OCI-LY7 (cell line): ENCODE data around the gene XG. TPM values are rescaled to one million over a fixed set of nuclear protein-coding genes. Genes with fewer than 3 reads are reported as not detected.
"Not testable (repeated sequence)": the region's sequence is repeated elsewhere in the genome, so short reads cannot be mapped to it uniquely, and the experiment has no call there.

ENCODE experiments used
- BruUV-seq: library from RNA; stranded (reverse); fragments of 400-500 nt; replicated peaks from 2 replicates; lab custom pipeline; 2021; lab: Mats Ljungman, UMichigan
- CTCF ChIA-PET: fragments of 300-600 bp; sonication (Branson Sonifier 250); formaldehyde crosslinking; loops from one replicate; lab custom pipeline; 2022; ENCODE audit warnings: antibody characterized with exemption; ENCODE audit not compliant: unreplicated experiment; lab: Charles Lee
- POLR2A ChIA-PET: fragments of 300-600 bp; sonication (Branson Sonifier 250); formaldehyde crosslinking; loops from one replicate; lab custom pipeline; 2022; ENCODE audit warnings: antibody characterized with exemption; lab: Charles Lee
- DNase-seq: peaks from one replicate; pipeline ENCODE4 v3.0.0-alpha.2; 2015; ENCODE audit warnings: low spot score
- H2AFZ ChIP-seq: fragments of 200-600 bp; sonication (generic), shearing (Covaris generic); 2 replicates; pipeline ENCODE4 v1.6.1; 2014; ENCODE audit warnings: mild to moderate bottlenecking, antibody characterized with exemption, low read length, moderate library complexity
- H3K27ac ChIP-seq: fragments of 200-600 bp; sonication (generic); 2 replicates; pipeline ENCODE4 v1.5.1; 2014; ENCODE audit warnings: mixed run types, low read depth, mild to moderate bottlenecking, moderate library complexity, low read length, inconsistent platforms; ENCODE audit not compliant: poor library complexity, severe bottlenecking
- H3K36me3 ChIP-seq: fragments of 200-600 bp; sonication (generic); 2 replicates; pipeline ENCODE4 v1.6.1; 2014; ENCODE audit warnings: mild to moderate bottlenecking, antibody characterized with exemption, low read length, moderate library complexity, mixed read lengths; ENCODE audit not compliant: insufficient read depth
- H3K4me1 ChIP-seq: fragments of 200-600 bp; sonication (generic); 2 replicates; pipeline ENCODE4 v1.5.1; 2014; ENCODE audit warnings: mild to moderate bottlenecking, low read length; ENCODE audit not compliant: insufficient read depth, poor library complexity, severe bottlenecking
- H3K4me2 ChIP-seq: fragments of 200-600 bp; sonication (generic); 2 replicates; pipeline ENCODE4 v1.6.1; 2014; ENCODE audit warnings: mild to moderate bottlenecking, low read length
- H3K4me3 ChIP-seq: fragments of 200-600 bp; sonication (generic); 2 replicates; pipeline ENCODE4 v1.5.1; 2014; ENCODE audit warnings: mild to moderate bottlenecking, low read depth, low read length; ENCODE audit not compliant: poor library complexity, severe bottlenecking
- H3K79me2 ChIP-seq: fragments of 200-600 bp; sonication (generic); 2 replicates; pipeline ENCODE4 v1.6.1; 2016; ENCODE audit warnings: low read depth, mild to moderate bottlenecking, low read length, moderate library complexity, mixed read lengths; ENCODE audit not compliant: insufficient read depth
- H3K9me2 ChIP-seq: fragments of 200-600 bp; sonication (generic); 2 replicates; pipeline ENCODE4 v1.6.1; 2016; ENCODE audit warnings: mild to moderate bottlenecking, low read length, mixed read lengths; ENCODE audit not compliant: insufficient read depth
- H3K9me3 ChIP-seq: fragments of 200-600 bp; sonication (generic); 2 replicates; pipeline ENCODE4 v1.6.1; 2014; ENCODE audit warnings: mild to moderate bottlenecking, mixed run types, low read length, mixed read lengths
- H4K20me1 ChIP-seq: fragments of 200-600 bp; sonication (generic); 2 replicates; pipeline ENCODE4 v1.6.1; 2014; ENCODE audit warnings: mild to moderate bottlenecking, antibody characterized with exemption, low read length, moderate library complexity, mixed read lengths; ENCODE audit not compliant: insufficient read depth
- CTCF ChIP-seq: fragments of 200-600 bp; sonication (generic); conservative IDR thresholded peaks from 2 replicates; pipeline ENCODE4 v1.5.1; 2014; ENCODE audit warnings: mild to moderate bottlenecking, antibody characterized with exemption, low read length, moderate library complexity, mixed read lengths
- EZH2phosphoT487 ChIP-seq: fragments of 200-600 bp; sonication (generic); IDR thresholded peaks from 2 replicates; pipeline ENCODE4 v1.6.1; 2018; ENCODE audit warnings: low read depth, borderline replicate concordance, mild to moderate bottlenecking, mixed run types, antibody characterized with exemption, low read length, moderate library complexity, mixed read lengths
- intact Hi-C: fragments of 100-400 bp; cut with micrococcal nuclease; formaldehyde crosslinking; loops from one replicate; pipeline ENCODE4 v1.10.0; 2022; ENCODE audit not compliant: unreplicated experiment
- total RNA-seq, 2 experiments: library from RNA; depleted of rRNA in 1 of 2; stranded (reverse); fragments of >200 nt in 1 of 2; shearing (Covaris generic) in 1 of 2; gene quantifications; 2 replicates each; pipeline ENCODE4 v1.2.3, GENCODE V29; 2014 to 2022

Gene XG
- total RNA-seq, 2 experiments from 2014 or later, result not detected

DNA sequence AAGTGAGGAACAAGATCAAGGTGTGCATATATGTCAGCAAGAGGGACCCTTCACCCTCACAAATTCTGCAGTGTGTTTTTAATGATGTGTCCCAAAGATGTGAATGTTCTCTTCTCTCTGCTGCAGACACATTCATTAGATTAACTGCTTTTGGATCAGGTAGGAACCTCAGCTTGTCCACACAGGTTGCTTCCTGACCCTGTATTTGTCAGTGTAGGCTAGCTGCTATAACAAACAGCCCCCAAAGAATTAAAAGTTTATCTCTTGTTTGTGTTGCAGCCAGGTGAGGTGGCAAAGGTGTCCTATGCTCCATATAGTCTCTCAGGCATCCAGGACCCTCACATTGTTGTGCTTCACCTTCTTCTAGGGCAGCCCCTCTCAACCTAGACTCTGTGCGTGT lies 17.8 kb downstream of the XG start:
- Histone ChIP-seq H3K27ac (no peak overlapping the region), H3K4me1 (no peaks in the 10 kb centered on the region), H2AFZ (no peak overlapping the region), H3K36me3 (no peaks in the 10 kb centered on the region), H3K79me2 (no peaks in the 10 kb centered on the region), H3K4me3 (no peak overlapping the region), H4K20me1 (no peaks in the 10 kb centered on the region), H3K9me2 (no peaks in the 10 kb centered on the region), H3K9me3 (no peaks in the 10 kb centered on the region), H3K4me2 (no peak overlapping the region)
- no peak for DNase-seq
- no peak for TF ChIP-seq CTCF
- TF ChIP-seq EZH2phosphoT487, result no peak
- ChIA-PET CTCF (no interaction called here), POLR2A (no interaction called here)
- BruUV-seq, result no TSS peak
- intact Hi-C loops, result no loop called here

DNA sequence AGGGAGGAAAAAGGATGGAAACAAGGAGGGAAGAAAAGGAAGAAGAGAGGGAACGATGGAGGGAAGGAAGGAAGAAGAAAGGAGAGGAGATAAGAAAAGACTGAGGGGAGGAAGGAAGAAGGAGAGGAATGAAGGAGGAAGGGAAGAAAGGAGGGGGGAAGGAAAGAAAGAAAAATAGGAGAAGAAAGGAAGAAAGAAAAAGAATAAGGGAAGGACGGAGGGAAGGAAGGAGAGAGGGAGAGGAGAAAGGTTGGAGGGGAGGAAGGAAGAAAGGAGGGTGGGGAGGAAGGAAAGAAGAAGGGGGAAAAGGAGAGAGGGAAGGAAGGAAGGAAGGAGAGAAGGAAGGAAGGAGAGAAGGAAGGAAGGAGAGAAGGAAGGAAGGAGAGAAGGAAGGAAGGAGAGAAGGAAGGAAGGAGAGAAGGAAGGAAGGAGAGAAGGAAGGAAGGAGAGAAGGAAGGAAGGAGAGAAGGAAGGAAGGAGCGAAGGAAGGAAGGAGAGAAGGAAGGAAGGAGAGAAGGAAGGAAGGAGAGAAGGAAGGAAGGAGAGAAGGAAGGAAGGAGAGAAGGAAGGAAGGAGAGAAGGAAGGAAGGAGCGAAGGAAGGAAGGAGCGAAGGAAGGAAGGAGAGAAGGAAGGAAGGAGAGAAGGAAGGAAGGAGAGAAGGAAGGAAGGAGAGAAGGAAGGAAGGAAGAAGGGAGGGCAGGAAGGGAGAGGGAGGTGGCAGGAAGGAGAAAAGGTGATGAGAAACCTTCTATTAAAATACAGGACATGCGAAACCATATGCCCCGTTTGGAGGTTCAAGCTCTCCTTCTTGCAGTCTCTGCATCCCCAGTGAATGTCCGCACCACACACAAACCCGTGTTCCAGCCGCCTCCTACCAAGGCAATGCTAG lies 21.6 kb downstream of the XG start:
- H3K79me2 ChIP-seq, H4K20me1 ChIP-seq, POLR2A ChIA-PET: not testable (repeated sequence)

DNA sequence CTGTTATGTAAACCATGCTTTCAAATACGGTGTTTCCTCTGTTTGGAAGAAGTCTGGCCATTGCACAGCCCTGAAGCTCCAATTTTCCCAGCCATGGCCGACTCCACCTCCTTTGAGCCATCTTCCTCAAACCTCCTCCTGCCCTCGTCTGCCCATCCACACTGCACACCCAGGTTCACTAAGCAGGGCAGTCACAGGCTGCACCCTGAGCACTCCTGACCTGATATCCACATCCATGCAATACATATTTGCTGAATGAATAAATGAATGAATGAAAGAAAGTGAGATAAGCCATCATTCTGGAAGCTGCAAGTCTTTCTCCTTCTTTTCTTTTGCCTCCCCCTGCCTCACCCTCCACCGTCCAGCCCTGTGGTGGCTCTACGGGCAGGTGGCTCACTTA lies 22.2 kb downstream of the XG start:
- ChIA-PET CTCF (no interaction called here), POLR2A (no interaction called here)
- no peak overlapping the region for H3K4me3 ChIP-seq
- BruUV-seq, result no TSS peak
- TF ChIP-seq EZH2phosphoT487 (no peak), CTCF (no peak)
- H3K79me2 ChIP-seq, result no peaks in the 10 kb centered on the region
- H4K20me1 ChIP-seq, result no peaks in the 10 kb centered on the region
- no peak overlapping the region for H3K4me2 ChIP-seq
- H3K4me1 ChIP-seq, result no peaks in the 10 kb centered on the region
- H3K9me3 ChIP-seq, result no peaks in the 10 kb centered on the region
- H3K36me3 ChIP-seq, result no peaks in the 10 kb centered on the region
- DNase-seq, result no peak
- no peaks in the 10 kb centered on the region for H3K9me2 ChIP-seq
- no peak overlapping the region for H2AFZ ChIP-seq
- H3K27ac ChIP-seq, result no peak overlapping the region
- intact Hi-C loops, result no loop called here

More for the DNA sequence above, 21.6 kb downstream of the XG start:
- H3K9me3 ChIP-seq, CTCF ChIA-PET, H3K27ac ChIP-seq, H3K4me2 ChIP-seq, intact Hi-C loops, H3K36me3 ChIP-seq, H3K4me1 ChIP-seq, DNase-seq, BruUV-seq, H3K4me3 ChIP-seq, H2AFZ ChIP-seq, H3K9me2 ChIP-seq: not testable (repeated sequence)
